Kidney epithelial cell (primary cell): Measurements from ENCODE around the gene GLIS1. TPM values are rescaled to one million over a fixed set of nuclear protein-coding genes. Genes with fewer than 3 reads are reported as not detected.

Experiments used
- DNase-seq: peaks from one replicate; pipeline ENCODE4 v3.0.0-alpha.2; 2010; ENCODE audit warnings: low read depth
- H3K27me3 ChIP-seq: 2 replicates; pipeline ENCODE4 v1.6.0; 2011; ENCODE audit warnings: low read length; ENCODE audit not compliant: control insufficient read depth, insufficient read depth
- H3K36me3 ChIP-seq: 2 replicates; pipeline ENCODE4 v1.5.1; 2011; ENCODE audit warnings: low read length; ENCODE audit not compliant: control insufficient read depth, insufficient read depth
- H3K4me3 ChIP-seq: 2 replicates; pipeline ENCODE4 v1.5.1; 2011; ENCODE audit warnings: low read depth, mild to moderate bottlenecking, control low read depth, low read length
- total RNA-seq: library from RNA; depleted of rRNA; stranded (reverse); fragments of >200 nt; gene quantifications from 2 replicates; pipeline ENCODE4 v1.2.3, GENCODE V29; 2015
- TF ChIP-seq, protein P1 (sequence below): IDR thresholded peaks from 2 replicates; pipeline ENCODE4 v1.5.1; 2011; ENCODE audit warnings: mild to moderate bottlenecking, moderate library complexity, low read length, control low read depth, inconsistent platforms; ENCODE audit not compliant: insufficient read depth, poor library complexity, severe bottlenecking

Gene GLIS1
- total RNA-seq, 1 donor from 2014 or later = 0.63 TPM

DNA sequence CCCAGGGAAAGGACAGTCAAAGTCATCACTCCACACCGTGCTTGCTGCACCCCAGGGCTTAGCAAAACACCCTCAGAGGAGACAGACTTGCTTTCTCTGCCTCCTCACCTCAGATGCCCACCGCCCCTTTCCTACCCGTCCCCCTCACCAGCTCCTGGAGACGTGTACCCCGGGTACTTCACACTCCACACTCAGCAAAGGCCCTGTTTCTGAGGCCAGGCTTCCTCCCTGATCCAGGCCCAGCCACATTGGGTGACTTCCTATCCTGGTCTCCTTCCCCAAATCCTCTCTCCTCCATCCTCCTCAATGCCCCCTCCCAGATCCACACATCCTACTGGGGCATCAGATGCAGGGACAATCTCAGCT lies 163.0 kb downstream of the GLIS1 start:
- no peaks in the 10 kb centered on the region for H3K27me3 ChIP-seq
- no peak for DNase-seq
- H3K4me3 ChIP-seq = no peak overlapping the region
- no peaks in the 10 kb centered on the region for H3K36me3 ChIP-seq
- TF ChIP-seq, protein P1, sequence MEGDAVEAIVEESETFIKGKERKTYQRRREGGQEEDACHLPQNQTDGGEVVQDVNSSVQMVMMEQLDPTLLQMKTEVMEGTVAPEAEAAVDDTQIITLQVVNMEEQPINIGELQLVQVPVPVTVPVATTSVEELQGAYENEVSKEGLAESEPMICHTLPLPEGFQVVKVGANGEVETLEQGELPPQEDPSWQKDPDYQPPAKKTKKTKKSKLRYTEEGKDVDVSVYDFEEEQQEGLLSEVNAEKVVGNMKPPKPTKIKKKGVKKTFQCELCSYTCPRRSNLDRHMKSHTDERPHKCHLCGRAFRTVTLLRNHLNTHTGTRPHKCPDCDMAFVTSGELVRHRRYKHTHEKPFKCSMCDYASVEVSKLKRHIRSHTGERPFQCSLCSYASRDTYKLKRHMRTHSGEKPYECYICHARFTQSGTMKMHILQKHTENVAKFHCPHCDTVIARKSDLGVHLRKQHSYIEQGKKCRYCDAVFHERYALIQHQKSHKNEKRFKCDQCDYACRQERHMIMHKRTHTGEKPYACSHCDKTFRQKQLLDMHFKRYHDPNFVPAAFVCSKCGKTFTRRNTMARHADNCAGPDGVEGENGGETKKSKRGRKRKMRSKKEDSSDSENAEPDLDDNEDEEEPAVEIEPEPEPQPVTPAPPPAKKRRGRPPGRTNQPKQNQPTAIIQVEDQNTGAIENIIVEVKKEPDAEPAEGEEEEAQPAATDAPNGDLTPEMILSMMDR = no peak

DNA sequence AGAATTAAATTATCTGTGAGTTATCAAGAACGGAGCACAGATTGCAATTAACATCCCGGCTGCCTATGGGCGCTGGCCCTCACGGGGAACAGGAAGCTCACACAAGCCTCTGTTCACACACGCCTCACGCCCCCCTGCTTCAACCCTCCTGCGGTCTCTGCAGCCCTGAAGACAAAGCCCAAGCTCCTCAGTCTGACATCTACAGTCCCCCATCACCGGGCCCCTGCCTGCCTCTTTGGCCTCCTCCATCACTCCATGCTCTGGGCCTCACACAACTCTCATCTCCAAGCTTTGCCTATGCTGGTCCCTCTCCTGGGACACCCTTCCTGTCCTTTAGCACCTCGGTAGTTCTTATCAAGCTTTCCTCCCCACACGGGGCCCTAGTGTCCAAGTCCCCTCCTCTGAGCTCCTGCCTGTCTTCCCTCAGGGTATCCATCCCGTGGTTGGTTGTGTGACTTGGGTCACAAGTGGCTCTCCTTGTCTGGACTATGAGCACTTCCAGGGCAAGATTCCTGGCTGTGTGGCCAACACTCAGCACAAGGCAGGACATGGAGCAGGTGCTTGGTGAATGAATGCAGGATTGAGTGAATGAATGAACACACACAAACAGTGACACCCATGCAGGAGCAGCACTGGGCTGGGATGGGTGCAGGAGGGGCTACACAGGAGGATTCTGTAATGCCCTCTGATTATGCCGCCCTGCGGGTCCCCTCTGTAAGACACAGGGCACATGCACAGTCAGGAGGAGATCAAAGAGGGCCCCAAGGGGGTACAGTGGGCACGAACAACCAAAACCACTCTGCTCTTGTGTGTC lies 163.6 kb downstream of the GLIS1 start:
- Histone ChIP-seq H3K4me3 (no peak overlapping the region), H3K36me3 (no peaks in the 10 kb centered on the region), H3K27me3 (no peaks in the 10 kb centered on the region)
- TF ChIP-seq, protein P1 = no peak
- no peak for DNase-seq

DNA sequence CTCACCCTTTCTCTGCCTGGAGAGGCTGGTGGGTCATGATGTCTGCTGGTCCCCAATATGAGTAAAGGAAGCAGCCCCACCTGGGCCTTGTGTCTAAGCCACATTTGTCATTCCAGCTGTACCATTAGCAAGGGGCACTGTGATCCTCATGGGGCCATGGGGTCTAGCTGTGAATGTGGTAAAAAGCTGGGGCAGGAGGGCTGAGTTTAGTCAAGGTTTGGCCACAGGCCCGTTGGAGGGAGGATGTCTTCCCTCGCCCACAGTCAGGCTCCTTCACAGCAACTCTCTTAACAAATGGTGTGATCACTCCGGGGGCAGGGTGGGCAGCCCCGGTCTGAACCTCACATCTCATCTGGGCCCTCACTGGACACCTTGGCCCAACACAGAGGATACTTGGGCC lies 164.3 kb downstream of the GLIS1 start:
- no peak for DNase-seq

DNA sequence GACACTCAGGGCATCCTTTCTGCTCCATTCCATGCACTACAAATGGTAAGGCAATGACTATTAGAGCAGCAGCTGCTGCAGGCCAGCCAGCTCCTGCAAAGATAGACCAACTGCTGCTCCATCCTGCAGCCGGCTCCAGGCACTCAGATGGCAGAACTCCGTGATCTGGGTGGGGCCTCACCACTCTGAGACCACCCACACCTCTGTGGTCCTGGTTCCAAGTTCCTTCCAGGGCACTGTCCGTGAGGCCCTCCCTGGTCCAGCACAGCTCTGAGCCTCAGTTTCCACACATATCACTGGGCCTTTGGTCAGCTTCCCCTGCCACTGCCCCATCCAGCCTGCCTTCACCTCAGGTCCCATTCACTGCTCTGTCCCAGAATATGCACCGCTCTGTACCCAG lies 165.0 kb downstream of the GLIS1 start:
- Histone ChIP-seq H3K27me3 (no peaks in the 10 kb centered on the region), H3K36me3 (no peaks in the 10 kb centered on the region), H3K4me3 (no peak overlapping the region)
- DNase-seq = no peak
- TF ChIP-seq, protein P1 = no peak

More for the DNA sequence above, 164.3 kb downstream of the GLIS1 start:
- no peak overlapping the region for H3K4me3 ChIP-seq
- no peaks in the 10 kb centered on the region for H3K36me3 ChIP-seq
- no peaks in the 10 kb centered on the region for H3K27me3 ChIP-seq
- TF ChIP-seq, protein P1 = no peak

DNA sequence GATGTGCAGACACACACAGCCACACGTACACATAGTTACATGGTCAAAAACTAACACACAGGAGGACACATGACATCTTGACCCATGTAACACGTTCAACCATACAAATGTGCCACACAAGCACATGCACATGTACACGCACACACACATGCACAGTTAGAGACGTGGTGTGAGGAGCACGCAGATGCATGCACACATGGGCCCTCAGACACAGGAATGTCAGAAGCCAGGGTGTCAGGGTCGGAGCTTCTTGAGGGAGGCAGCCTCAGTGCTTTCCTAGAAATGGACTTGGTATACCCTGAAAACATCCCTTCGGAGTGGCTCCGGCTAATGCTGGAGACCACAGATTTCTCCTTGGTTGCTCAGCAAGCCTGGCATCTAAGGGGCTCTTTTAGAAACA lies 165.4 kb downstream of the GLIS1 start:
- TF ChIP-seq, protein P1 = no peak
- Histone ChIP-seq H3K36me3 (no peaks in the 10 kb centered on the region), H3K4me3 (no peak overlapping the region), H3K27me3 (no peaks in the 10 kb centered on the region)
- DNase-seq = no peak

DNA sequence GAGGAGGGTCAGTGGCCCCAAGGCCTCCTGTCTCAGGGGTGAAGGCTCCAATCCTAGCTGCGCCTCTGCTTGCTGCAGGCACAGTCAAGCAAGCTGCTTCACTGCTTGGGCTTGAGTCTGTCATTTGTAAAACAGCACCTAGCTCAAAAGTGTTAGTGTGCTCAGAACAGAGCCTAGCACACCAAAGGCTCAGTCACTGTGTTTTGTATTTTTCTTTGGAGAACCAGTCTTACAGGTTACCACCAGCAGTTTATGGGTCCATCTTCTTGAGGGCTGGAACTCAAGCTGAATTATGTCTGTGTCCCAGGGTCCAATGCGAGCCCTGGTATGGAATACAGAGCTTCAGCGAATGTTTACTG lies 166.2 kb downstream of the GLIS1 start:
- TF ChIP-seq, protein P1 = no peak
- no peak overlapping the region for H3K4me3 ChIP-seq
- no peaks in the 10 kb centered on the region for H3K36me3 ChIP-seq
- no peak for DNase-seq
- no peaks in the 10 kb centered on the region for H3K27me3 ChIP-seq
